NCI-H69 (cell line): ENCODE data around the gene YWHAQ.
"Not testable (repeated sequence)": the region's sequence is repeated elsewhere in the genome, so short reads cannot be mapped to it uniquely, and the experiment has no call there.

Experiments
- DNase-seq: peaks from one replicate; lab custom pipeline; 2025; lab: John Stamatoyannopoulos, UW

YWHAQ gene

GRCh38 chr2:9631878-9632700 lies 1.3 kb upstream of the YWHAQ start:
- DNase-seq, result no peak

- no peak for DNase-seq
Measured at GRCh38 chr2:9631553-9631819, 689 bp upstream of the YWHAQ start.

GRCh38 chr2:9630117-9630735 lies 571 bp downstream of the YWHAQ start:
- DNase-seq, result peak; percentile 91

GRCh38 chr2:9629222-9630116 lies 1.3 kb downstream of the YWHAQ start:
- DNase-seq, result peak; percentile 21

GRCh38 chr2:9627310-9627709 lies 3.5 kb downstream of the YWHAQ start:
- DNase-seq, result no peak

- no peak for DNase-seq
Measured at GRCh38 chr2:9623151-9623550, 7.6 kb downstream of the YWHAQ start.

GRCh38 chr2:9621655-9622054 lies 9.1 kb downstream of the YWHAQ start:
- DNase-seq, result not testable (repeated sequence)

GRCh38 chr2:9618410-9618809 lies 12.4 kb downstream of the YWHAQ start:
- DNase-seq, result no peak

GRCh38 chr2:9617749-9618148 lies 13.0 kb downstream of the YWHAQ start:
- DNase-seq, result no peak

- no peak for DNase-seq
Measured at GRCh38 chr2:9617296-9617695, 13.5 kb downstream of the YWHAQ start.

- no peak for DNase-seq
Measured at GRCh38 chr2:9614562-9614961, 16.2 kb downstream of the YWHAQ start.

- no peak for DNase-seq
Measured at GRCh38 chr2:9613291-9613690, 17.5 kb downstream of the YWHAQ start.

GRCh38 chr2:9611549-9611912 lies 19.3 kb downstream of the YWHAQ start:
- not testable (repeated sequence) for DNase-seq

- no peak for DNase-seq
Measured at GRCh38 chr2:9610781-9611548, 19.8 kb downstream of the YWHAQ start.

GRCh38 chr2:9608491-9608890 lies 22.3 kb downstream of the YWHAQ start:
- not testable (repeated sequence) for DNase-seq

GRCh38 chr2:9602412-9602811 lies 28.4 kb downstream of the YWHAQ start:
- DNase-seq, result no peak

GRCh38 chr2:9601397-9601796 lies 29.4 kb downstream of the YWHAQ start:
- DNase-seq, result no peak

- no peak for DNase-seq
Measured at GRCh38 chr2:9599430-9599829, 31.4 kb downstream of the YWHAQ start.

GRCh38 chr2:9596621-9597311 lies 34.0 kb downstream of the YWHAQ start:
- no peak for DNase-seq

- DNase-seq, result no peak
Measured at GRCh38 chr2:9595746-9596145, 35.1 kb downstream of the YWHAQ start.

- not testable (repeated sequence) for DNase-seq
Measured at GRCh38 chr2:9595256-9595655, 35.5 kb downstream of the YWHAQ start.
